ENCODE data around the gene ATP7B.

DNA sequence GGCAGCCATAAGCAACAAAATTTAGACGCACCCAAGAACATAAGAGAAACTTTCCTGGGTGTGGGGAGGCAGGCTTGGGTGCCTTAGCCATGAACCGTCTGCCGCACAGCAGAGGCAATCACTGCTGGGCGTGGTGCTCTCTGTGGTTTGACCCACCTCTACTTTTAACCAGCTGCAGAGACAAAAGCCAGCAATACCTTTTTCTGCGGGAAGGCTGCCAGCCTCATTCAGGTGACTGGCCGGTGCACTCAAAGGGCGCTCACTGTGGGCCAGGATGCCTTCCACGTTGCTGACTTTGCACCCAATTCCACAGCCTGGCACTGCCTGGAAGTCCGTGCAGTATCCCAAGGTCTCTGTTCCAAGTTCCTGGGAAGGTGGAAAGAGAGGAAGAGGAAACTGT is 69.1 kb downstream of the ATP7B start:
- TF ChIP-seq, protein P1, sequence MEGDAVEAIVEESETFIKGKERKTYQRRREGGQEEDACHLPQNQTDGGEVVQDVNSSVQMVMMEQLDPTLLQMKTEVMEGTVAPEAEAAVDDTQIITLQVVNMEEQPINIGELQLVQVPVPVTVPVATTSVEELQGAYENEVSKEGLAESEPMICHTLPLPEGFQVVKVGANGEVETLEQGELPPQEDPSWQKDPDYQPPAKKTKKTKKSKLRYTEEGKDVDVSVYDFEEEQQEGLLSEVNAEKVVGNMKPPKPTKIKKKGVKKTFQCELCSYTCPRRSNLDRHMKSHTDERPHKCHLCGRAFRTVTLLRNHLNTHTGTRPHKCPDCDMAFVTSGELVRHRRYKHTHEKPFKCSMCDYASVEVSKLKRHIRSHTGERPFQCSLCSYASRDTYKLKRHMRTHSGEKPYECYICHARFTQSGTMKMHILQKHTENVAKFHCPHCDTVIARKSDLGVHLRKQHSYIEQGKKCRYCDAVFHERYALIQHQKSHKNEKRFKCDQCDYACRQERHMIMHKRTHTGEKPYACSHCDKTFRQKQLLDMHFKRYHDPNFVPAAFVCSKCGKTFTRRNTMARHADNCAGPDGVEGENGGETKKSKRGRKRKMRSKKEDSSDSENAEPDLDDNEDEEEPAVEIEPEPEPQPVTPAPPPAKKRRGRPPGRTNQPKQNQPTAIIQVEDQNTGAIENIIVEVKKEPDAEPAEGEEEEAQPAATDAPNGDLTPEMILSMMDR (conservative IDR thresholded peaks at IDR 0.05; ENCODE audit: low read depth, low read length): no peak
- TF ChIP-seq RCOR1 (IDR thresholded peaks at IDR 0.05; ENCODE audit: insufficient replicate concordance, low read length): no peak
- TF ChIP-seq MAFK (IDR thresholded peaks at IDR 0.05; ENCODE audit: low read depth, low read length): no peak
- TF ChIP-seq, protein P2, sequence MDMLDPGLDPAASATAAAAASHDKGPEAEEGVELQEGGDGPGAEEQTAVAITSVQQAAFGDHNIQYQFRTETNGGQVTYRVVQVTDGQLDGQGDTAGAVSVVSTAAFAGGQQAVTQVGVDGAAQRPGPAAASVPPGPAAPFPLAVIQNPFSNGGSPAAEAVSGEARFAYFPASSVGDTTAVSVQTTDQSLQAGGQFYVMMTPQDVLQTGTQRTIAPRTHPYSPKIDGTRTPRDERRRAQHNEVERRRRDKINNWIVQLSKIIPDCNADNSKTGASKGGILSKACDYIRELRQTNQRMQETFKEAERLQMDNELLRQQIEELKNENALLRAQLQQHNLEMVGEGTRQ (IDR thresholded peaks at IDR 0.05; ENCODE audit: low read depth, low read length): no peak
- TF ChIP-seq MAZ (IDR thresholded peaks at IDR 0.05; ENCODE audit: borderline replicate concordance, low read depth, low read length): no peak

All from IMR-90 (cell line).